ENCODE data around the gene PCED1A. TPM values are rescaled to one million over a fixed set of nuclear protein-coding genes. Genes with fewer than 3 reads are reported as not detected.

PCED1A gene, protein sequence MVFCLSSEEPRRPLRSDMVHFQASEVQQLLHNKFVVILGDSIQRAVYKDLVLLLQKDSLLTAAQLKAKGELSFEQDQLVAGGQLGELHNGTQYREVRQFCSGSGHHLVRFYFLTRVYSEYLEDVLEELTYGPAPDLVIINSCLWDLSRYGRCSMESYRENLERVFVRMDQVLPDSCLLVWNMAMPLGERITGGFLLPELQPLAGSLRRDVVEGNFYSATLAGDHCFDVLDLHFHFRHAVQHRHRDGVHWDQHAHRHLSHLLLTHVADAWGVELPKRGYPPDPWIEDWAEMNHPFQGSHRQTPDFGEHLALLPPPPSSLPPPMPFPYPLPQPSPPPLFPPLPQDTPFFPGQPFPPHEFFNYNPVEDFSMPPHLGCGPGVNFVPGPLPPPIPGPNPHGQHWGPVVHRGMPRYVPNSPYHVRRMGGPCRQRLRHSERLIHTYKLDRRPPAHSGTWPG
- 10 to 100 TPM; 29.4 to 35.3 TPM for total RNA-seq

DNA sequence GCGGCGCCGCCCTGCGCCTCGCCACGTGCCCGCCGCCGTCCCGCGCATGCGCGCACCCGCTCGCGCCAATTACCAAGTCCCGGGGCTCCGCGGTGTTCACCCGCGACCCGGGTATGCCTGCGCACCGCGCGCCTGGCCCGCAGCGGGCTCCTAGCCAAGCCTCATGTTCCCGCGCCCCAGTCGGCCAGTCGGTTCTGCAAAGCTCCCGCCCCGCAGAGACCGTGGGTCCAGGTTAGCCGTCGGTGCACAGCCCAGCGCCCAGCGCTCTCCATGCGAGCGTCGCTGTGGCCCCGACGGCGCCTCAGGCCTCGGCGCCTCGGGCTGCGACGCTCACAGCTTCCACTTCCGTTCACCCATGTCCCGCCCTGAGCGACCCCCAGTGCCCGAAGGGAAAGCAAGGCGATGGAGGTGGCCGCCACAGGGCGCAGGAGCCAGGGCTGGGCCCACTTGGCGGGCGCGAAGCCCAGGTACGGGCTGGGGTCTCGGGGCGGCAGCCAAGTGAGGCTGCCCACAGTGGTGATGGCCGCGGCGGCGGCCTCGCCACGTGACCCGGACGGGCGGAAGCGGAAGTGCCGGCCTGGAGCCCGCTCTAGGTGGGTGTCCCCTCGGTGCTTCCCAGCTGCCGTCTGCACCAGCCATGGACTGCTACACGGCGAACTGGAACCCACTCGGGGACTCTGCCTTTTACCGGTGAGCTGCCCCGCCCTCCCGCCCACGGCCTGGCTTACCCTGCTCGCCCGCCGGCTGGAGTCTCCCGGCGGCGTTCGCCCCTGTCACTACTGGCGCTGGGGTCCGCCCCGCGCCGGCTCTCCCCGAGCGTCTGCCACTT, at the start of gene PCED1A, which contains the start of gene VPS16:
TSS of gene PCED1A (minus strand) at position 518 of the 829 bp plus-strand sequence. CDS start 743 bp downstream, outside the sequence.
TSS of gene VPS16 (plus strand) at position 608 of the 829 bp plus-strand sequence. CDS start at position 638, 30 bp downstream.
- H3K9me3 Mint-ChIP-seq (ENCODE audit: low read depth) = peaks cover 2% of the 10 kb centered on the region
- H3K27me3 Mint-ChIP-seq = no peaks in the 10 kb centered on the region
- peaks cover 24% of the 10 kb centered on the region for H3K36me3 Mint-ChIP-seq (ENCODE audit: low read depth)
- peak; percentile 94 for DNase-seq
- ChIA-PET CTCF (interaction anchor here (0.8 to 1.6 kb wide), 3 partner anchors 9 to 161 kb away, joined by 3 to 5 read pairs (median 3); no protein-coding TSS in a partner anchor), POLR2A (no interaction called here)
- ATAC-seq = peak; percentile 99
- H3K4me3 Mint-ChIP-seq = peak within 1 kb of the TSS; percentile 76
- H3K27ac Mint-ChIP-seq = peak within 1 kb of the TSS; percentile 84
- intact Hi-C loops (cut with DNase I, micrococcal nuclease) = loop anchor here (1.0 to 2.0 kb wide), 9 partner anchors 32 to 370 kb away; partner anchors contain the start of genes IDH3B (in 2 of the 2), PTPRA (in 2 of the 2), NOP56 (in 1 of the 2) and SNRPB (in 1 of the 2)
- H3K4me1 Mint-ChIP-seq = peaks cover 32% of the 10 kb centered on the region

GRCh38 chr20:2889797-2890196, 49.3 kb upstream of the PCED1A start:
- no peak overlapping the region for H3K27ac Mint-ChIP-seq
- peaks cover 20% of the 10 kb centered on the region for H3K36me3 Mint-ChIP-seq (ENCODE audit: low read depth)
- H3K27me3 Mint-ChIP-seq = no peaks in the 10 kb centered on the region
- H3K9me3 Mint-ChIP-seq (ENCODE audit: low read depth) = peaks cover 2% of the 10 kb centered on the region
- peaks cover 55% of the 10 kb centered on the region for H3K4me1 Mint-ChIP-seq
- DNase-seq (no peak), ATAC-seq (no peak)
- POLR2A ChIA-PET = no interaction called here
- intact Hi-C loops (cut with DNase I, micrococcal nuclease) = loop anchor here in 1 of 2 experiments (10.0 kb wide), 1 partner anchor 55 kb away; no protein-coding TSS in a partner anchor
- no peak overlapping the region for H3K4me3 Mint-ChIP-seq
- CTCF ChIA-PET = interaction anchor here (0.6 to 1.2 kb wide), 3 partner anchors 15 to 1530 kb away, joined by 3 read pairs; no protein-coding TSS in a partner anchor

DNA sequence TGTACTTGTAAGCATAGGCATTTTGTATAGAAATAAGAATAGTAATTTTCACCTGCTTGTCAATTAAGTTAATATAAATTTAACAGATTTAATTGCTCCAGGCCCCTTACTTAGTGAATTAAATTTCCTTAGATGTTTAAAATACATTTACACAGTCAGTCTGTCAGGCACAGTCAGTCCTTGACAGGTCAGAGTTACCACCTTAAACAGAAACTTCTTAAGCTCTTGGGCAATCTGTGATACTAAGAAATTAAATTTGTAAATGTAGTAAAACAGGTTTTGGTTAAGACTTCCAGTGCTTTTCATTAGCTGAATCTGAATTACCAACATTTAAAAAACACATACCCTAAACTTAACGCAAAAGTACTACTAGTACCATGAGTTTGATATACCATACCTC, 48.8 kb upstream of the PCED1A start:
- no peak overlapping the region for H3K4me3 Mint-ChIP-seq
- POLR2A ChIA-PET = interaction anchor here (0.6 kb wide), 1 partner anchor 29 kb away, joined by 4 read pairs; no protein-coding TSS in a partner anchor
- no peaks in the 10 kb centered on the region for H3K27me3 Mint-ChIP-seq
- H3K27ac Mint-ChIP-seq = no peak overlapping the region
- peaks cover 19% of the 10 kb centered on the region for H3K36me3 Mint-ChIP-seq (ENCODE audit: low read depth)
- ATAC-seq (no peak), DNase-seq (no peak)
- peaks cover 61% of the 10 kb centered on the region for H3K4me1 Mint-ChIP-seq
- CTCF ChIA-PET = interaction anchor here (1.0 kb wide), 1 partner anchor 114 kb away, joined by 3 read pairs; no protein-coding TSS in a partner anchor
- H3K9me3 Mint-ChIP-seq (ENCODE audit: low read depth) = peaks cover 1% of the 10 kb centered on the region
- intact Hi-C loops (cut with DNase I, micrococcal nuclease) = no loop called here

- Mint-ChIP-seq H3K27ac (peak overlapping the region; percentile 52), H3K27me3 (no peaks in the 10 kb centered on the region), H3K36me3 (ENCODE audit: low read depth) (peaks cover 20% of the 10 kb centered on the region), H3K4me3 (no peak overlapping the region), H3K4me1 (peaks cover 67% of the 10 kb centered on the region), H3K9me3 (ENCODE audit: low read depth) (no peaks in the 10 kb centered on the region)
- POLR2A ChIA-PET = interaction anchor here (0.6 kb wide), 3 partner anchors 30 to 151 kb away, joined by 3 to 4 read pairs (median 3); no protein-coding TSS in a partner anchor
- CTCF ChIA-PET = interaction anchor here (0.7 to 1.8 kb wide), 3 partner anchors 9 to 192 kb away, joined by 3 to 6 read pairs (median 3); no protein-coding TSS in a partner anchor
- ATAC-seq (no peak), DNase-seq (no peak)
- intact Hi-C loops (cut with DNase I, micrococcal nuclease) = no loop called here
Observed at GRCh38 chr20:2888224-2888955, 47.9 kb upstream of the PCED1A start.

DNA sequence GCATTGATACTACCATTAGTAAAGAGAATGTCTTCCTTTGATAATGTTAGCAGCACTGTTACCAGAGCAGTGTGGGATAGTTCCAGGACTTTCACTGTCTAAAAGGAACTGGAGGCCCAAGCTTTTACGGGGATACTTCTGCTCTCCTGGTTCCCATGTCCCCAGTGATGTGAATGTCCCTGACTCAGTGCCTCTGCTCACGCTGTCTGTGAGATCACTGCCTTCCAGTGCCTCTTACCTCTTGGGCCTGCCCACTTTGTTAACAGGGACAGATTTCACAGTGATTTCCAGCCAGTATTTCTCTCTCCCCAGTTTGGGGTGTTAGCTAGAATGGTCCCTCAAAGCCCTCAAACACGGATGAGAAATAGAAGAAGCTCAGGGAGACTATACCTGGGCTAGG, 47.3 kb upstream of the PCED1A start:
- intact Hi-C loops (cut with DNase I, micrococcal nuclease) = no loop called here
- Mint-ChIP-seq H3K27me3 (no peaks in the 10 kb centered on the region), H3K9me3 (ENCODE audit: low read depth) (no peaks in the 10 kb centered on the region), H3K4me3 (no peak overlapping the region), H3K4me1 (peaks cover 67% of the 10 kb centered on the region), H3K36me3 (ENCODE audit: low read depth) (peaks cover 20% of the 10 kb centered on the region), H3K27ac (no peak overlapping the region)
- ChIA-PET POLR2A (no interaction called here), CTCF (interaction anchor here (1.1 to 1.8 kb wide), 2 partner anchors 9 to 14 kb away, joined by 3 to 6 read pairs; no protein-coding TSS in a partner anchor)
- ATAC-seq = no peak
- DNase-seq = no peak

- Mint-ChIP-seq H3K27me3 (no peaks in the 10 kb centered on the region), H3K27ac (peak overlapping the region; percentile 8), H3K4me1 (peaks cover 60% of the 10 kb centered on the region), H3K9me3 (ENCODE audit: low read depth) (no peaks in the 10 kb centered on the region), H3K36me3 (ENCODE audit: low read depth) (peaks cover 15% of the 10 kb centered on the region), H3K4me3 (no peak overlapping the region)
- POLR2A ChIA-PET = no interaction called here
- CTCF ChIA-PET = interaction anchor here (0.6 to 1.0 kb wide), 3 partner anchors 9 to 189 kb away, joined by 3 to 5 read pairs (median 3); partner anchors contain the start of gene PTPRA
- DNase-seq = no peak
- ATAC-seq = peak; percentile 24
- intact Hi-C loops (cut with DNase I, micrococcal nuclease) = loop anchor here in 1 of 2 experiments (1.0 to 2.0 kb wide), 2 partner anchors 11 to 29 kb away; partner anchors contain the start of gene PTPRA
Observed at GRCh38 chr20:2883726-2884637, 43.5 kb upstream of the PCED1A start.

DNA sequence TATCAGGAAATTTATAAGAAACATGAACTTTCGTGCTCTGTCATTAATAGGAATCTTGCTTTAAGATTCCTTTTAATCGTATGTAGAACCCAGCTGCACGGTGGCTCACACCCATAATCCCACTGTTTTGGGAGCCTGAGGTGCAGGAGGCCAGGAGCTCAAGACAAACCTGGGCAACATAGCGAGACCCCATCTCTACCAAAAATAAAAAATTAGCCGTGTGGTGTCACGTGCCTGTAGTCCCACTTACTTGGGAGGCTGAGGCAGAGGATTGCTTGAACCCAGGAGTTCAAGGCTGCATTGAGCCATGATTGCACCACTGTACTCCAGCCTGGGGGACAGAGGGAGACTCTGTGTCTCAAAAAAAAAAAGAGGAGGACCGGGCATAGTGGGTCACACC, 40.2 kb upstream of the PCED1A start:
- no peak for DNase-seq
- H3K36me3 Mint-ChIP-seq (ENCODE audit: low read depth) = peaks cover 23% of the 10 kb centered on the region
- ChIA-PET CTCF (interaction anchor here (0.7 to 1.2 kb wide), 2 partner anchors 13 to 337 kb away, joined by 3 read pairs; no protein-coding TSS in a partner anchor), POLR2A (no interaction called here)
- no peak overlapping the region for H3K4me3 Mint-ChIP-seq
- H3K4me1 Mint-ChIP-seq = peaks cover 59% of the 10 kb centered on the region
- H3K9me3 Mint-ChIP-seq (ENCODE audit: low read depth) = no peaks in the 10 kb centered on the region
- intact Hi-C loops (cut with DNase I, micrococcal nuclease) = no loop called here
- no peak for ATAC-seq
- no peaks in the 10 kb centered on the region for H3K27me3 Mint-ChIP-seq
- H3K27ac Mint-ChIP-seq = no peak overlapping the region

- Mint-ChIP-seq H3K36me3 (ENCODE audit: low read depth) (peaks cover 31% of the 10 kb centered on the region), H3K27ac (no peak overlapping the region), H3K4me1 (peaks cover 58% of the 10 kb centered on the region), H3K27me3 (no peaks in the 10 kb centered on the region), H3K4me3 (no peak overlapping the region), H3K9me3 (ENCODE audit: low read depth) (no peaks in the 10 kb centered on the region)
- ChIA-PET POLR2A (no interaction called here), CTCF (interaction anchor here (1.2 kb wide), 2 partner anchors 8 to 122 kb away, joined by 3 to 4 read pairs; no protein-coding TSS in a partner anchor)
- ATAC-seq (no peak), DNase-seq (no peak)
- intact Hi-C loops (cut with DNase I, micrococcal nuclease) = no loop called here
Observed at GRCh38 chr20:2879146-2879545, 38.7 kb upstream of the PCED1A start.

GRCh38 chr20:2878515-2878914, 38.1 kb upstream of the PCED1A start:
- H3K27me3 Mint-ChIP-seq = no peaks in the 10 kb centered on the region
- no peak overlapping the region for H3K4me3 Mint-ChIP-seq
- ChIA-PET POLR2A (no interaction called here), CTCF (interaction anchor here (0.7 to 1.2 kb wide), 3 partner anchors 9 to 122 kb away, joined by 3 to 4 read pairs (median 3); no protein-coding TSS in a partner anchor)
- peaks cover 31% of the 10 kb centered on the region for H3K36me3 Mint-ChIP-seq (ENCODE audit: low read depth)
- peaks cover 52% of the 10 kb centered on the region for H3K4me1 Mint-ChIP-seq
- H3K9me3 Mint-ChIP-seq (ENCODE audit: low read depth) = no peaks in the 10 kb centered on the region
- no peak for ATAC-seq
- DNase-seq = no peak
- H3K27ac Mint-ChIP-seq = no peak overlapping the region
- intact Hi-C loops (cut with DNase I, micrococcal nuclease) = no loop called here
